Measurements from ENCODE around the gene ADAMTSL3.

GRCh38 chr15:83887404-83887803 is 233.5 kb downstream of the ADAMTSL3 start:
- TF ChIP-seq CTCF (IDR thresholded peaks at IDR 0.05; ENCODE audit: insufficient read depth, low read depth, low read length) (no peak), EZH2 (IDR thresholded peaks at IDR 0.05; ENCODE audit: insufficient read depth, low read length) (no peak)

All from astrocyte (in vitro differentiated cells and primary cell).